ENCODE results near the gene SERPINA10. TPM values are rescaled to one million over a fixed set of nuclear protein-coding genes. Genes with fewer than 3 reads are reported as not detected.
"Not testable (repeated sequence)": the region's sequence is repeated elsewhere in the genome, so short reads cannot be mapped to it uniquely, and the experiment has no call there.

The SERPINA10 gene
- total and polyA plus RNA-seq, 10 of the 15 experiments (the other 5 are each of a cell fraction or from before 2014, with no cell fraction given) = not detected

DNA sequence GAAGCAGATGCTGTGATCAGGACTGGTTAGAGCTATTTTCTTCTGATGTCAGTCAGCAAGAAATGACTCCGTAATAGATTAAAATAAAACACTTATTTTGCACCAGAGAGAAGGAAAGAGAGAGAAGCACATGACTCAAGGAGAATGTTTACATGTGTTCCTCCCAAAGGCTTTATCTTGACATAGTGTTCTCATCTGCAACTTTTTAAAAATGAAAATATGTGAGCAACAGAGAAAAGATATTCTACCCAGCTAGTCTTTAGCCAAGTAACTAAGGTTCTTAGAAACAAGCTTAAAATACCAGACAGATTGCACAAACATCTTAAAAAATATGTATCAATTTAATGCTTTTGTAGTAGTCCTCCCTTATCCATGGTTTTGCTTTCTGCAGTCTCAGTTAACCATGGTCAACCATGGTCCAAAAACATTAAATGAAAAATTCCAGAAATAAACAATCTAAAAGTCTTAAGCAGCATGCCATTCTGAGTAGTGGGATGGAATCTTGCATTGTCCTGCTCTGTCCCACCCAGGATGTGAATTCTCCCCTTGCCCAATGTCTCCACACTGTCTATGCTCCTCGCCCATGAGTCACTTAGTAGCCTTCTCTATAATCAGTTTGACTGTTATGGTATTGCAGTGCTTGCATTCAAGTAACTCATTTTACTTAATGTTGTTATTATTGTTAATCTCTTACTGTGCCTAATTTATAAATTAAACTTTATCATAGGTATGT lies 9.9 kb downstream of the SERPINA10 start (continued):
- TF ChIP-seq BACH1 (IDR thresholded peaks at IDR 0.05; ENCODE audit: borderline replicate concordance) (no peak), TCF3 (IDR thresholded peaks at IDR 0.05; ENCODE audit: borderline replicate concordance, insufficient read depth, low read depth, low read length) (no peak), DPF2 (IDR thresholded peaks at IDR 0.05) (no peak), RBBP5 (conservative IDR thresholded peaks at IDR 0.05) (no peak)

DNA sequence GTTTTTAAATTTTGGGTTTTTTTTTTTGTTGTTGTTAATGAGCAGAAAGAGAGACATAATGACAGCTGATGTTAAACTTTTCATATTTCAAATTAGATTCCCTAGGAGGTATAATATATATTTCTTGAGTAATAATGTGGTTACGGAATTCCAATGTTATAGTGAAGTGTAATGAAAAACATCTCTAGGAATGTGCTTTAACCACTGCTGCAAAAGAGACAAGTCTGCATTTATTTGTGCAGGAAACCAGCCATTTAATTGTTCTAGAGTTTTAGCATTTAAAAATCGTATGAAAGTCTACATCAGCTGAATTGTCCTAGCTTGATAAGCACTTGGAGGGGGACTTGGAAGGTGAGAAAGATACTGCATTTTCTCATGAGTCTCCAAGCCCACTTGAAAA lies 14.3 kb downstream of the SERPINA10 start:
- FAIRE-seq = no peak
- Histone ChIP-seq H3K9me3 (replicated peaks; ENCODE audit: control insufficient read depth, insufficient read depth, low read length) (no peaks in the 10 kb centered on the region), H3K79me2 (ENCODE audit: control insufficient read depth, insufficient read depth, low read length) (no peaks in the 10 kb centered on the region), H3K4me1 (ENCODE audit: control insufficient read depth, insufficient read depth, low read length) (no peaks in the 10 kb centered on the region), H4K20me1 (ENCODE audit: control insufficient read depth, insufficient read depth) (no peaks in the 10 kb centered on the region), H3K4me2 (ENCODE audit: control insufficient read depth, insufficient read depth) (no peak overlapping the region), H3K9ac (ENCODE audit: control insufficient read depth, insufficient read depth, low read length) (no peak overlapping the region), H3K36me3 (ENCODE audit: control insufficient read depth in 2 of 2, insufficient read depth in 2 of 2, low read length in 1 of 2) (no peaks in the 10 kb centered on the region), H2AFZ (ENCODE audit: control insufficient read depth, low read depth, low read length) (no peak overlapping the region), H3K27me3 (replicated peaks in 1 of 2; ENCODE audit: control insufficient read depth in 2 of 2, insufficient read depth in 2 of 2, low read length in 1 of 2) (no peaks in the 10 kb centered on the region; a peak in 1 of 4 replicates), H3K4me3 (no peak overlapping the region), H3K27ac (ENCODE audit: control insufficient read depth, insufficient read depth) (no peak overlapping the region)
- SMC1A ChIA-PET (ENCODE audit: uncharacterized antibody, unreplicated experiment) = no interaction called here
- TF ChIP-seq FOXM1 (IDR thresholded peaks at IDR 0.05; ENCODE audit: low read depth, low read length) (no peak), ZSCAN29 (IDR thresholded peaks at IDR 0.05) (no peak), IRF4 (IDR thresholded peaks at IDR 0.05; ENCODE audit: low read depth, low read length) (no peak)
- in situ Hi-C loops (cut with MboI) = no loop called here
- RAD21 ChIA-PET (ENCODE audit: unreplicated experiment) = no interaction called here
- intact Hi-C loops (cut with micrococcal nuclease; ENCODE audit: unreplicated experiment) = no loop called here
- ATAC-seq = no peak
- no peak for DNase-seq (ENCODE audit: low read depth, low spot score)
- POLR2A ChIA-PET = no interaction called here
- no TSS peak for BruUV-seq (replicated peaks)
- WGBS (ENCODE audit: insufficient coverage, insufficient replicate concordance, low lambda C conversion rate, missing lambda C conversion rate) = 2% methylated on average over 2 of the region's 2 CpGs
- CTCF ChIA-PET = no interaction called here

DNA sequence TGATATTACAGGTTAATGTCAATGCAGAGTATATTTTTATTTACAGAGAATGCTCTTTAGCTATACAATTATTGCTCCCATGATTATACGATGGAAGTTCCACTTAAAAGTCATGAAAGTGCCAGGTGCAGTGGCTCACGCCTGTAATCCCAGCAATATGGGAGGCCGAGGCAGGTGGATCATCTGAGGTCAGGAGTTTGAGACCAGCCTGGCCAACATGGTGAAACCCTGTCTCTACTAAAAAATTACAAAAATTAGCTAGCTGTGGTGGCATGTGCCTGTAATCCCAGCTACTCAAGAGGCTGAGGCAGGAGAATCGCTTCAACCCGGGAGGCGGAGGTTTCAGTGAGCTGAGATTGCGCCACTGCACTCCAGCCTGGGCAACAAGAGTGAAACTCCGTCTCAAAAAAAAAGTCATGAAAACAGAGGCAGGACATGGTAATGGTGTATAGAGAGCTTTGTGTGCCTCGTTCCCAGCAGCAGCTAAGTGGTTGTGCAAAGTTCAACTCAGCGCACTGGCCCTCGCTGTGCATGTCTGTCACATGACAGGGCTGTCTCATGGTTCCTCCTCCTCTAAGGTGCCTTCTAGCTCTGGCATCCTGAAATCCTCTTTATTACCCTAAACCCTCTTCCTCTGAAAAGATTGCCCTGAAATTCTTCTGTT lies 16.0 kb downstream of the SERPINA10 start:
- POLR2A ChIA-PET; H3K27ac ChIP-seq (ENCODE audit: control insufficient read depth, insufficient read depth); RAD21 ChIA-PET (ENCODE audit: unreplicated experiment); H3K9me3 ChIP-seq (replicated peaks; ENCODE audit: control insufficient read depth, insufficient read depth, low read length); FAIRE-seq; H2AFZ ChIP-seq (ENCODE audit: control insufficient read depth, low read depth, low read length); H3K79me2 ChIP-seq (ENCODE audit: control insufficient read depth, insufficient read depth, low read length); H3K9ac ChIP-seq (ENCODE audit: control insufficient read depth, insufficient read depth, low read length); H3K4me1 ChIP-seq (ENCODE audit: control insufficient read depth, insufficient read depth, low read length); in situ Hi-C loops (cut with MboI); SMC1A ChIA-PET (ENCODE audit: uncharacterized antibody, unreplicated experiment); DNase-seq (ENCODE audit: low read depth, low spot score); H3K4me2 ChIP-seq (ENCODE audit: control insufficient read depth, insufficient read depth); intact Hi-C loops (cut with micrococcal nuclease; ENCODE audit: unreplicated experiment); H3K4me3 ChIP-seq; ATAC-seq; H3K36me3 ChIP-seq (ENCODE audit: control insufficient read depth in 2 of 2, insufficient read depth in 2 of 2, low read length in 1 of 2); H4K20me1 ChIP-seq (ENCODE audit: control insufficient read depth, insufficient read depth); BruUV-seq (replicated peaks); H3K27me3 ChIP-seq (replicated peaks in 1 of 2; ENCODE audit: control insufficient read depth in 2 of 2, insufficient read depth in 2 of 2, low read length in 1 of 2): not testable (repeated sequence)
- CTCF ChIA-PET = interaction anchor here (0.6 kb wide), 1 partner anchor 16 kb away, joined by 3 read pairs; the partner anchor contains the start of gene SERPINA10
- WGBS (ENCODE audit: insufficient coverage, insufficient replicate concordance, low lambda C conversion rate, missing lambda C conversion rate) = 73% methylated on average over 11 of the region's 11 CpGs

All from GM12878 (cell line).